Vagina (tissue), 2 donors: ENCODE data around the gene ABCA9.

Experiments
- POLR2A ChIP-seq, 2 donors: fragments of 450-650 bp; IDR thresholded peaks; one replicate each; pipeline ENCODE4 v1.6.1; 2017; ENCODE audit warnings: antibody characterized with exemption in 2 of 2, mild to moderate bottlenecking in 2 of 2, moderate library complexity in 2 of 2
- POLR2AphosphoS5 ChIP-seq, 2 donors: sonication (generic); formaldehyde crosslinking; IDR thresholded peaks; one replicate each; pipeline ENCODE4 v1.9.0; 2017; ENCODE audit warnings: antibody characterized with exemption in 2 of 2, mild to moderate bottlenecking in 2 of 2, low read depth in 1 of 2; ENCODE audit not compliant: insufficient read depth in 1 of 2

DNA sequence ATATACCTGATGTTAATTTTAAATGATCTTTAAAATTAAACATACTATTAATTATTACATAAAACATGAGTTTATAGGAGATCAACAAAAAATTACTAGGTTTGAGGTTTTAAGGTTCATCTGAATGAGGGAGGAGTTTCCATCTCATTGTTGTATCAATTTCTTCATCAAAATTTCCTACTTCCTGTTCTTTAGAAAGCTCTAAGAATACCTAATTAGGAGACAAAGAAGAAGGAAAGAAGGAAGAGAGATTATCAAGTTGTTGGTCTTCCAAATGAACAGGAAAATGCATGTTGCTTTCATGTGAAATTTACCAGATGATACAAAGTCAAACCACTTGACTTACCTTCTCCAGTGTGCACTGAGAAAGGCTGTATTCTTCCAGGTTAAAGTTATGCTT lies 18.1 kb upstream of the ABCA9 start:
- TF ChIP-seq POLR2AphosphoS5 (IDR thresholded peaks at IDR 0.05; ENCODE audit: insufficient read depth in 1 of 2, low read depth in 1 of 2) (no peak), POLR2A (IDR thresholded peaks at IDR 0.05) (no peak)
